Gastroesophageal sphincter (tissue), 3 donors: ENCODE data around the gene TFB1M.

ENCODE experiments used
- POLR2A ChIP-seq, 2 donors: fragments of 450-650 bp; IDR thresholded peaks; one replicate each; pipeline ENCODE4 v1.6.1; 2017; ENCODE audit warnings: antibody characterized with exemption in 2 of 2, mild to moderate bottlenecking in 2 of 2, moderate library complexity in 1 of 2
- TF ChIP-seq, protein P1 (sequence below), 4 experiments: fragments of 200-600 bp in 2 of 4; fragments of 450-650 bp in 2 of 4; sonication (generic) in 1 of 4; IDR thresholded peaks; one replicate each; pipeline ENCODE4 v1.5.1; 2017 to 2019; ENCODE audit warnings: antibody characterized with exemption in 4 of 4, mild to moderate bottlenecking in 2 of 4, moderate library complexity in 2 of 4

DNA sequence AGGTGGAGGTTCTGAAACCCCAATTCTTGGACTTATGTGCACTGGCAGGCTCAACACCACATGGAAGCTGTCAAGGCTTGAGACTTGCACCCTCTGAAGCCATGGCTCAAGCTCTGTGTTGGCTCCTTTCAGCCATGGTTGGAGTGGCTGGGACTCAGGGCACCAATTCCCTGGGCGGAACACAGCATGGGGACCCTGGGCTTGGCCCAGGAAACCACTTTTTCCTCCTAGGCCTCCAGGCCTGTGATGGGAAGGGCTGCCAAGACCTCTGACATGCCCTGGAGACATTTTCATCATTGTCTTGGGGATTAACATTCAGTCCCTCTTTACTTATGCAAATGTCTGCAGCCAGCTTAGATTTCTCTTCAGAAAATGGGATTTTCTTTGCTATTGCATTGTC lies 76.7 kb downstream of the TFB1M start:
- TF ChIP-seq, protein P1, sequence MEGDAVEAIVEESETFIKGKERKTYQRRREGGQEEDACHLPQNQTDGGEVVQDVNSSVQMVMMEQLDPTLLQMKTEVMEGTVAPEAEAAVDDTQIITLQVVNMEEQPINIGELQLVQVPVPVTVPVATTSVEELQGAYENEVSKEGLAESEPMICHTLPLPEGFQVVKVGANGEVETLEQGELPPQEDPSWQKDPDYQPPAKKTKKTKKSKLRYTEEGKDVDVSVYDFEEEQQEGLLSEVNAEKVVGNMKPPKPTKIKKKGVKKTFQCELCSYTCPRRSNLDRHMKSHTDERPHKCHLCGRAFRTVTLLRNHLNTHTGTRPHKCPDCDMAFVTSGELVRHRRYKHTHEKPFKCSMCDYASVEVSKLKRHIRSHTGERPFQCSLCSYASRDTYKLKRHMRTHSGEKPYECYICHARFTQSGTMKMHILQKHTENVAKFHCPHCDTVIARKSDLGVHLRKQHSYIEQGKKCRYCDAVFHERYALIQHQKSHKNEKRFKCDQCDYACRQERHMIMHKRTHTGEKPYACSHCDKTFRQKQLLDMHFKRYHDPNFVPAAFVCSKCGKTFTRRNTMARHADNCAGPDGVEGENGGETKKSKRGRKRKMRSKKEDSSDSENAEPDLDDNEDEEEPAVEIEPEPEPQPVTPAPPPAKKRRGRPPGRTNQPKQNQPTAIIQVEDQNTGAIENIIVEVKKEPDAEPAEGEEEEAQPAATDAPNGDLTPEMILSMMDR (IDR thresholded peaks at IDR 0.05) = no peak
- TF ChIP-seq POLR2A (IDR thresholded peaks at IDR 0.05) = no peak
